ENCODE results near the gene TXNL4A. TPM values are rescaled to one million over a fixed set of nuclear protein-coding genes. Genes with fewer than 3 reads are reported as not detected.

The TXNL4A gene
- total RNA-seq, 2 experiments from 2014 or later = 55.0 to 55.7 TPM

- Histone ChIP-seq H3K36me3 (ENCODE audit: insufficient read depth, low read length) (peaks cover 50% of the 10 kb centered on the region), H3K4me3 (ENCODE audit: low read length) (no peak overlapping the region), H3K4me1 (ENCODE audit: insufficient read depth, low read length) (no peaks in the 10 kb centered on the region), H3K27ac (ENCODE audit: low read depth in 1 of 2, low read length in 2 of 2) (no peak overlapping the region), H3K9me3 (ENCODE audit: control insufficient read depth in 1 of 2, insufficient read depth in 1 of 2, low read length in 2 of 2) (no peaks in the 10 kb centered on the region), H3K27me3 (ENCODE audit: control insufficient read depth in 1 of 2, insufficient read depth in 2 of 2, low read length in 2 of 2) (no peaks in the 10 kb centered on the region)
- H3K27ac Mint-ChIP-seq = peak overlapping the region; percentile 27
- CTCF ChIA-PET = no interaction called here
- no peak for TF ChIP-seq CTCF (IDR thresholded peaks at IDR 0.05)
- no peaks in the 10 kb centered on the region for H3K27me3 Mint-ChIP-seq
- H3K36me3 Mint-ChIP-seq (ENCODE audit: low read depth) = peaks cover 85% of the 10 kb centered on the region
- no peak overlapping the region for H3K4me3 Mint-ChIP-seq
- intact Hi-C loops (cut with DNase I, micrococcal nuclease) = no loop called here
- H3K9me3 Mint-ChIP-seq = no peaks in the 10 kb centered on the region
- DNase-seq (no peak), ATAC-seq (ENCODE audit: poor library complexity) (no peak)
- H3K4me1 Mint-ChIP-seq (ENCODE audit: low read depth) = peaks cover 9% of the 10 kb centered on the region
- POLR2A ChIA-PET = no interaction called here
These were observed 14.2 kb downstream of the TXNL4A start for GRCh38 chr18:79974025-79974654.

GRCh38 chr18:79973517-79973916 lies 14.8 kb downstream of the TXNL4A start:
- ATAC-seq (ENCODE audit: poor library complexity) = no peak
- Histone ChIP-seq H3K27me3 (ENCODE audit: control insufficient read depth in 1 of 2, insufficient read depth in 2 of 2, low read length in 2 of 2) (no peaks in the 10 kb centered on the region), H3K27ac (ENCODE audit: low read depth in 1 of 2, low read length in 2 of 2) (no peak overlapping the region), H3K4me1 (ENCODE audit: insufficient read depth, low read length) (no peaks in the 10 kb centered on the region), H3K4me3 (ENCODE audit: low read length) (no peak overlapping the region), H3K9me3 (ENCODE audit: control insufficient read depth in 1 of 2, insufficient read depth in 1 of 2, low read length in 2 of 2) (no peaks in the 10 kb centered on the region), H3K36me3 (ENCODE audit: insufficient read depth, low read length) (peaks cover 50% of the 10 kb centered on the region)
- Mint-ChIP-seq H3K9me3 (no peaks in the 10 kb centered on the region), H3K36me3 (ENCODE audit: low read depth) (peaks cover 84% of the 10 kb centered on the region), H3K27me3 (no peaks in the 10 kb centered on the region), H3K27ac (peak overlapping the region; percentile 27), H3K4me1 (ENCODE audit: low read depth) (peaks cover 9% of the 10 kb centered on the region), H3K4me3 (no peak overlapping the region)
- intact Hi-C loops (cut with DNase I, micrococcal nuclease) = no loop called here
- TF ChIP-seq CTCF (IDR thresholded peaks at IDR 0.05) = no peak
- DNase-seq = no peak
- ChIA-PET CTCF (no interaction called here), POLR2A (no interaction called here)

- H3K4me3 ChIP-seq (ENCODE audit: low read length) = no peak overlapping the region
- no peaks in the 10 kb centered on the region for H3K9me3 ChIP-seq (ENCODE audit: control insufficient read depth in 1 of 2, insufficient read depth in 1 of 2, low read length in 2 of 2)
- intact Hi-C loops (cut with DNase I, micrococcal nuclease) = no loop called here
- TF ChIP-seq CTCF (IDR thresholded peaks at IDR 0.05) = no peak
- Mint-ChIP-seq H3K4me3 (no peak overlapping the region), H3K27ac (no peak overlapping the region), H3K36me3 (ENCODE audit: low read depth) (peaks cover 87% of the 10 kb centered on the region), H3K9me3 (no peaks in the 10 kb centered on the region), H3K4me1 (ENCODE audit: low read depth) (peaks cover 12% of the 10 kb centered on the region), H3K27me3 (no peaks in the 10 kb centered on the region)
- no peaks in the 10 kb centered on the region for H3K4me1 ChIP-seq (ENCODE audit: insufficient read depth, low read length)
- ChIA-PET POLR2A (no interaction called here), CTCF (no interaction called here)
- ATAC-seq (ENCODE audit: poor library complexity) (no peak), DNase-seq (no peak)
- H3K36me3 ChIP-seq (ENCODE audit: insufficient read depth, low read length) = peaks cover 50% of the 10 kb centered on the region
- H3K27me3 ChIP-seq (ENCODE audit: control insufficient read depth in 1 of 2, insufficient read depth in 2 of 2, low read length in 2 of 2) = no peaks in the 10 kb centered on the region
- H3K27ac ChIP-seq (ENCODE audit: low read depth in 1 of 2, low read length in 2 of 2) = no peak overlapping the region
These were observed 15.6 kb downstream of the TXNL4A start for GRCh38 chr18:79972720-79973119.

Measured in CD4-positive, alpha-beta T cell (primary cell).